BLaER1 (cell line): ENCODE measurements around the gene ATXN8OS.

Experiments
- H3K27ac ChIP-seq: shearing (Covaris generic); formaldehyde crosslinking; 2 replicates; pipeline ENCODE4 v1.8.1; 2022
- H3K27me3 ChIP-seq: shearing (Covaris generic); formaldehyde crosslinking; 2 replicates; pipeline ENCODE4 v1.8.1; 2022
- H3K36me3 ChIP-seq: shearing (Covaris generic); formaldehyde crosslinking; 2 replicates; pipeline ENCODE4 v1.8.1; 2022
- H3K4me1 ChIP-seq: shearing (Covaris generic); formaldehyde crosslinking; 2 replicates; pipeline ENCODE4 v1.8.1; 2022
- H3K4me2 ChIP-seq: shearing (Covaris generic); formaldehyde crosslinking; 2 replicates; pipeline ENCODE4 v1.8.1; 2022
- H3K4me3 ChIP-seq: shearing (Covaris generic); formaldehyde crosslinking; 2 replicates; pipeline ENCODE4 v1.8.1; 2022
- H3K9ac ChIP-seq: shearing (Covaris generic); formaldehyde crosslinking; 2 replicates; pipeline ENCODE4 v1.8.1; 2022
- H3K9me3 ChIP-seq: shearing (Covaris generic); formaldehyde crosslinking; 2 replicates; pipeline ENCODE4 v1.8.1; 2022
- H4K20me1 ChIP-seq: shearing (Covaris generic); formaldehyde crosslinking; 2 replicates; pipeline ENCODE4 v1.8.1; 2022
- Cebpa-rat ChIP-seq: shearing (Covaris generic); IDR thresholded peaks from 2 replicates; pipeline ENCODE4 v1.8.1; 2022

The ATXN8OS gene

DNA sequence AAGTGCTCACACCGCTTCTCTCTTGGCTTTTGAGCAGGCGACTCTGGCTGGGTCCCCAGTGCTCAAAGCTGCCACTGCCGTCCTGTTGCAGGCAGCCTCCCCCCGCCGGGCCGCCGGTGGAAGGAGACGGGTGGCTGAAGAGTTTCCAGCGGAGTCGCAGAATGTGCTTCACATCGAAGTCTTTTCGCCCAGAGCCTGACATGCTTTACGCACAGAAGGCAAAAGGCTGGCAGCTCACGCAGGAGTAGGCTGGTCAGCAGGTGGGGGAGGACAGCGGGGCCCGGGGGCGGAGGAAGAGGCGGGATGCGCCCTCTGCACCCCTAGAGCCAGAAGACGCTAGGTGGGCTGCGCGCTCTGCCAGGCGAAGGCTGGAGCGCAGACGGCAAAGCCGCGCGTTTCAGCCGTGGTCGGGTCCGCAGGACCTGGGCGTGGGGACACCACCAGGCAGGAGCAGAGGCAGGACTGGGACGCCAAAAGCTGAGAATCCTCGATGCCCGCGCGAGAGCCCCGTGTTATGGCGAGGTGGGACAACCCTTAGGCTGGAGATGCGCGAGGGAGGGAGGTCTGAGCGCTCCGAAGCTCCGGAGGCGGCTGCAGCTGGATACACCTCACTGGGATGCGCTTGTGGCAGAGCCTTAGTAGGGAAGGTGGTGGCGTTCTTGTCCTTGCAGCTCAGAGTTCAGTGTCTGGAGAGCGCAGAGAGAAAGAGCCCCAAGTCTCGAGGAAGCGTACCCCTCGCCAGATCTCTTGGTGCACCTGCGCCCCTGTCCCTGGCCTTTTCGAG is at the start of gene ATXN8OS:
TSS of gene ATXN8OS (plus strand) at position 329 of the 784 bp plus-strand sequence.
- no peaks in the 10 kb centered on the region for H4K20me1 ChIP-seq
- no peak within 1 kb of the TSS for H3K27ac ChIP-seq
- H3K27me3 ChIP-seq, result no peaks in the 10 kb centered on the region
- H3K9me3 ChIP-seq, result peaks cover 5% of the 10 kb centered on the region; the same call in 1 of the 2 replicates
- H3K36me3 ChIP-seq, result no peaks in the 10 kb centered on the region
- no peak within 1 kb of the TSS for H3K4me3 ChIP-seq
- no peak within 1 kb of the TSS for H3K4me2 ChIP-seq
- no peak within 1 kb of the TSS for H3K9ac ChIP-seq
- H3K4me1 ChIP-seq, result no peaks in the 10 kb centered on the region
- TF ChIP-seq Cebpa-rat, result no peak

DNA sequence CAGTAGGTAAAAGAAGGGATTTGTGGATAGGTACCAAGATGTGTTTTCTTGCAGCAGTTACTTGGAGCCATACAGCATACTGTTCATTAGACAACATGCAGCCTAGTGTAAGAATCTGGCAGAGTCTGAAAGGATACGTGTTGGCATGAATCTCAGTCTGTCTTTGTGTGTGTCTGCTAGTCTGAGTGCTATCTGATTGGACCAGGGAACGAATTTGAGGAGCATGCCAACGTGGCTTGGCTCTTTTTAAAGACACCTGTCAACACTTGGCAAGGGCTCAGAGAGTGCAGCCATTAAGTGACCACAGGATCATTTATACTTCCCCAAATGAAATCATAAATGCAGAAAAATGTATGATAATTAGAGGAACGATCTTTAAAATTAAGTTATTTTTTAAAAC is 27.6 kb upstream of the ATXN8OS start:
- Histone ChIP-seq H3K4me3 (no peak overlapping the region), H3K9ac (no peak overlapping the region)
- TF ChIP-seq Cebpa-rat, result no peak

DNA sequence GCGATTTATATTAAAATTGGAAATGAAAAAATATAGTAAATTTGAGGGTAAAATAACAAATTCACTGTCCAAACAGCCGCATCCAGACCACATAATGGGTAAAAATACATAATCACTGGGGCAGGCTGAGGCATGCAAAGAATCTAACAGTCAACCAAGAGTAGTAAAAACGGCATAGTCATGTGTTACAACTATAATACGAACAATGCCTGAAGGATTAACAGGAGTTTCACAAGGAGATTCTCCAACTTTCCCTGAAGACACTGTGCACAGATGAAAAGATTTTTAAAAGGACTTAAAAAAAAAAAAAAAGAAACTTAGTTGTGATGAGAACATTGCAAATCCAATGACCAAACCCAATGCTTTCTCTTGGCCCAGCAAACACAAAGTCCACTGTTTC is 20.4 kb upstream of the ATXN8OS start:
- H3K27me3 ChIP-seq, result no peaks in the 10 kb centered on the region
- no peak overlapping the region for H3K4me3 ChIP-seq
- H3K9ac ChIP-seq, result no peak overlapping the region
- no peak overlapping the region for H3K4me2 ChIP-seq
- H3K9me3 ChIP-seq, result no peaks in the 10 kb centered on the region
- TF ChIP-seq Cebpa-rat, result no peak
- no peak overlapping the region for H3K27ac ChIP-seq
- peaks cover 9% of the 10 kb centered on the region for H3K4me1 ChIP-seq
- H3K36me3 ChIP-seq, result no peaks in the 10 kb centered on the region
- H4K20me1 ChIP-seq, result no peaks in the 10 kb centered on the region

More for the DNA sequence above, 27.6 kb upstream of the ATXN8OS start:
- Histone ChIP-seq H3K9me3 (no peaks in the 10 kb centered on the region), H3K4me2 (no peak overlapping the region), H3K27me3 (no peaks in the 10 kb centered on the region), H3K27ac (no peak overlapping the region), H4K20me1 (no peaks in the 10 kb centered on the region), H3K4me1 (no peaks in the 10 kb centered on the region), H3K36me3 (no peaks in the 10 kb centered on the region)

DNA sequence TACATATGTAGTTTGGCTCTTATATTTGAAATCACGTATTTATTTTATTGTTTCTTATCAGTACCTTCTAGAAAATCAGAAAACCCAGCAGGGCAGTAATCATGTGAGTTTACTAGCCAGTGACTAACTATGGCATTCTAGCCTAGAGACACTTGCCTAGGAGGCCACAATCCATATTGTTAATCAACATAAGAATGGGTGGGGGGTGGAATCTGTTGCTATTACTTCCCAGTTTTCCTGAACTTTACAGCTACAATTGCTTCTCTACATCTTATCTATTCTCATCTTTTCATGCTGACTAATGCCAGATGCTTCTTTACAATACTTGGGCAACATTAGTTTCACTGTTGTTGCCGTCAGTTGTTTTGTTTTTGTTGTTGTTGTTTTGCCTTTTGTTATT is 18.7 kb upstream of the ATXN8OS start:
- no peak overlapping the region for H3K4me2 ChIP-seq
- peaks cover 9% of the 10 kb centered on the region for H3K4me1 ChIP-seq
- H3K27me3 ChIP-seq, result no peaks in the 10 kb centered on the region
- H3K9me3 ChIP-seq, result no peaks in the 10 kb centered on the region
- no peaks in the 10 kb centered on the region for H4K20me1 ChIP-seq
- H3K9ac ChIP-seq, result no peak overlapping the region
- no peaks in the 10 kb centered on the region for H3K36me3 ChIP-seq
- no peak for TF ChIP-seq Cebpa-rat
- H3K4me3 ChIP-seq, result no peak overlapping the region
- H3K27ac ChIP-seq, result no peak overlapping the region

DNA sequence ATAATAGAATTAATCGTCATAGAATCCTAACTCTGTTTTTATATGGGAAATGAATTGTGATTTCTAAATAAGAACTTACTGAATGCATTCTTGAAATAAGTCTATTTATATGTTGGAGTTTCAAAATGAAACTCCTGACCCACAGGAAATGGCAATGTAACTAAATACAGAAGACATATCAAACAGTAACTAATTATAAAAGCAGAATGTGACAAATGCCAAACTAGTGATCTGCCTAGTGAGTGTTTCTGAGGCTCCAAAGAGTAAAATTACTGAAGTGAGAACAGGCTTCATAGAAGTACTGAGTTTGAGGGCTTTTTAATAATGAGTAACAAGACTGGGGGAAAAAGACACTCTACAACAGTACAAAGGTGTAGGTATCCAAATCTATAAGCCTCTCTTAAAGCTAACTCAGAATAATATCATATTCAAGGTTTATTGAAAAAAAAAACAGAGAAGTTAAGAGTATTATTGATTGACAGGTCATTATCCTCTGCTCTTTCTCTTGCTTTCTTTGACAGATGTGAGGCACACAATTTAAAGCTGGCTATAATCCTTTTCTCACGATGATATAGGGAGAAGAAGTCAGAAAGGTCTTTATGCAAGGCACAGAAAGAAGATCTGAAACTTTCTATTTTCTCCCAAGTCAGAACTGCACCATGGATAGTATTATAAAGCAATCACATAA is 17.4 kb upstream of the ATXN8OS start:
- H3K36me3 ChIP-seq, result no peaks in the 10 kb centered on the region
- no peaks in the 10 kb centered on the region for H4K20me1 ChIP-seq
- no peak overlapping the region for H3K9ac ChIP-seq
- TF ChIP-seq Cebpa-rat, result no peak
- H3K4me1 ChIP-seq, result peaks cover 9% of the 10 kb centered on the region
- H3K27me3 ChIP-seq, result no peaks in the 10 kb centered on the region
- peak overlapping the region; percentile 42 for H3K4me2 ChIP-seq
- no peak overlapping the region for H3K4me3 ChIP-seq
- no peak overlapping the region for H3K27ac ChIP-seq
- no peaks in the 10 kb centered on the region for H3K9me3 ChIP-seq

DNA sequence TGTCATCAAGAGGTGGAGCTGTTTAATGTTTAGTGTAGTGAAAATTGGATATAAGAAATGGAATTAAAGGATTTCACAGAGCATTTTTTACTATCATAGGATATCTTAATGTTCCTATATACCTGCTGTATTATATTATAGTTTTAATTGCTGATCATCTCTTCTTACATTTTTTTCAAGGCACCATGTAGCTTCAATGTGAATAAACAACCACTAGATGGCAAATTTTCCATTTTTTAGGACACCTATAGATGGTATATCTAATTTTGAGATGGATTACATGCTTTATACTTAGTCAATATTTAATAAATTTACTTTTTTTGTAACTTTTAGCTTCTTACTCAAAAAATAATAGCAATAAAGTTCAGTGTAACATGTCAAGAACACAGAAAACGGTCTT is 9.0 kb upstream of the ATXN8OS start:
- no peak for TF ChIP-seq Cebpa-rat
- Histone ChIP-seq H3K9ac (no peak overlapping the region), H3K4me3 (no peak overlapping the region), H3K27ac (no peak overlapping the region), H4K20me1 (no peaks in the 10 kb centered on the region), H3K4me1 (no peaks in the 10 kb centered on the region), H3K4me2 (no peak overlapping the region), H3K36me3 (no peaks in the 10 kb centered on the region), H3K9me3 (no peaks in the 10 kb centered on the region), H3K27me3 (no peaks in the 10 kb centered on the region)

DNA sequence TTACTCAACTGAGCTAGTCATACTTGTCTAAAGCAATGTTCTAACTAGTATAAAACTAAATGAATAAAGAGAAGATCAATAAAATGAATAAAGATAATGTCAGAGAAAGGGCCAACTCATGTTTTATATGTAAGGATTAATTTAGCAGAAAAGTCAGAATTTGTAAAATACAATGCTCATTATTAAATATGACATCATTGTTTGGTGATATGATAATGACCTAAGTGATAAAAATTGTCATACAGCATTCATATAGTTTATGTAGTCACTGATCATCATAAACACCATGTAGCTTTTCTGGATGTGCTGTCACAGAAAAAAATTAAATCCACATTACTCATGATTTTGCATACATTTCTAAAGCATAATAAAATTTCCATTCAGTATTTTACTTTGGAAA is 3.1 kb upstream of the ATXN8OS start:
- Histone ChIP-seq H3K9me3 (peaks cover 5% of the 10 kb centered on the region; the same call in 1 of the 2 replicates), H3K4me1 (no peaks in the 10 kb centered on the region), H3K36me3 (no peaks in the 10 kb centered on the region), H3K9ac (no peak overlapping the region), H3K27me3 (no peaks in the 10 kb centered on the region), H3K4me3 (no peak overlapping the region), H3K4me2 (no peak overlapping the region), H4K20me1 (no peaks in the 10 kb centered on the region), H3K27ac (no peak overlapping the region)
- TF ChIP-seq Cebpa-rat, result no peak

DNA sequence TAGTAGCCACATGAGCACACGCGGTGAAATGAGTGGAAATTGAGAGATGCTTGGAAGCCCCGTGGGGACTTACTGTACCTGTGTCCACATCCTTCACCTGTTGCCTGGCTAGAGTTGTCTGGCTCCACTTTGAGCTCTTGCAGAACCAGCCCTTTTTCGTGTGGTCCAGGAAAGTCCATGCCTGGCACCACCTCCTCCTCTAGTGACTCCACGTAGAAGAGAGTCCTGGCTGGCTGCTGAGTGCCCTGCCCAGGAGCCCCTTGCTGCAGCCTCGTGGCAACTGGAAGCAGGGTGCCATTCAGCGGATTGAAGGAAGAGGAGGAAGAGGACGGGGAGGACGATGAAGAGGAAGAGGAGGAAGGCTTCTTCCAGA is 515 bp upstream of the ATXN8OS start:
- H3K27me3 ChIP-seq, result no peaks in the 10 kb centered on the region
- H3K27ac ChIP-seq, result no peak overlapping the region
- no peak overlapping the region for H3K4me3 ChIP-seq
- H3K4me1 ChIP-seq, result no peaks in the 10 kb centered on the region
- TF ChIP-seq Cebpa-rat, result no peak
- peaks cover 5% of the 10 kb centered on the region; the same call in 1 of the 2 replicates for H3K9me3 ChIP-seq
- no peak overlapping the region for H3K4me2 ChIP-seq
- no peaks in the 10 kb centered on the region for H4K20me1 ChIP-seq
- H3K36me3 ChIP-seq, result no peaks in the 10 kb centered on the region
- no peak overlapping the region for H3K9ac ChIP-seq

DNA sequence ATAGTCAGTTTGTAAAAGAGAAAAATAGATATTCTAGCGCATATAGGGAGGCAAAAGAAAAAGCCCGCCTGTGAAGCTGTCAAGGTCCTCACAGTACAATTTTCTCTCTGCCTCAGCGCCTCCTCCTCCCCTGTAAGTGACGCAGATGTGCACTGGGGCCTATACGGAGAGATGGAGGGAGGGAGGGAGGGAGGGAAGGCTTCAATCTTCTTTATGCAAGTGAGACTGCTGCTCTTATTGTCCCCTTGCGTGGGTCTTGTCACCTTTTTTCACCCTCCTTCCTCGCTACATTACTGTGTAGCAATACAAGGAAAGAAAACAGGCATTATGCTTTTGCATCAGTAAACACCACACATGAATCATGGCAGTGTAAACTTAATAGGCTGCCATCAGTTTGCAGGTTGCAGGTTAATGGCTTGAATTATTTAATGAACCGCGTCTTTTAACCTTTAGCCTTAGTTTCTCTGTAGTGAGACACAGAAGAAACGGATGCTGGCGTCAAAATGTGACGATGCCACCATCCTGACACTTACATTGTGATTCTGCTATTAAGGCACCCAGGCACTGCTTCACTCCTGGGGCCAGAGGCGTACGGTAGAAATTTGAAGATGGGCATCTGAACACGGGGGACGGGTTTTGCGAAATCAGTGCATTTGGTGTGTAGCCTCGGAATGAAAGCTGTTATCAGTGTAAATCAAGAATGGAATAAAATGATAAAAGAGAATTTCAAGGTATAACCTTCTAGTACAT is 905 bp downstream of the ATXN8OS start, which contains the start of gene KLHL1:
TSS of gene KLHL1 (minus strand) at position 97 of the 750 bp plus-strand sequence. CDS start 753 bp downstream, outside the sequence.
- Histone ChIP-seq H3K9me3 (peaks cover 5% of the 10 kb centered on the region; the same call in 1 of the 2 replicates), H4K20me1 (no peaks in the 10 kb centered on the region), H3K27ac (no peak within 1 kb of the TSS), H3K9ac (no peak within 1 kb of the TSS), H3K27me3 (no peaks in the 10 kb centered on the region), H3K36me3 (no peaks in the 10 kb centered on the region), H3K4me1 (no peaks in the 10 kb centered on the region), H3K4me3 (no peak within 1 kb of the TSS), H3K4me2 (no peak within 1 kb of the TSS)
- TF ChIP-seq Cebpa-rat, result no peak
